Esophagus squamous epithelium (tissue), 4 donors: ENCODE data around the gene ZCWPW1.

Source experiments
- POLR2A ChIP-seq, 4 donors: fragments of 450-650 bp; IDR thresholded peaks; one replicate each; pipeline ENCODE4 v1.6.1; 2017; ENCODE audit warnings: antibody characterized with exemption in 4 of 4, mild to moderate bottlenecking in 4 of 4, moderate library complexity in 3 of 4
- TF ChIP-seq, protein P1 (sequence below), 6 experiments: fragments of 450-650 bp in 4 of 6; fragments of 200-600 bp in 2 of 6; sonication (generic) in 2 of 6; IDR thresholded peaks; one replicate each; pipeline ENCODE4 v1.5.1; 2016 to 2019; ENCODE audit warnings: antibody characterized with exemption in 6 of 6, mild to moderate bottlenecking in 4 of 6, moderate library complexity in 4 of 6

DNA sequence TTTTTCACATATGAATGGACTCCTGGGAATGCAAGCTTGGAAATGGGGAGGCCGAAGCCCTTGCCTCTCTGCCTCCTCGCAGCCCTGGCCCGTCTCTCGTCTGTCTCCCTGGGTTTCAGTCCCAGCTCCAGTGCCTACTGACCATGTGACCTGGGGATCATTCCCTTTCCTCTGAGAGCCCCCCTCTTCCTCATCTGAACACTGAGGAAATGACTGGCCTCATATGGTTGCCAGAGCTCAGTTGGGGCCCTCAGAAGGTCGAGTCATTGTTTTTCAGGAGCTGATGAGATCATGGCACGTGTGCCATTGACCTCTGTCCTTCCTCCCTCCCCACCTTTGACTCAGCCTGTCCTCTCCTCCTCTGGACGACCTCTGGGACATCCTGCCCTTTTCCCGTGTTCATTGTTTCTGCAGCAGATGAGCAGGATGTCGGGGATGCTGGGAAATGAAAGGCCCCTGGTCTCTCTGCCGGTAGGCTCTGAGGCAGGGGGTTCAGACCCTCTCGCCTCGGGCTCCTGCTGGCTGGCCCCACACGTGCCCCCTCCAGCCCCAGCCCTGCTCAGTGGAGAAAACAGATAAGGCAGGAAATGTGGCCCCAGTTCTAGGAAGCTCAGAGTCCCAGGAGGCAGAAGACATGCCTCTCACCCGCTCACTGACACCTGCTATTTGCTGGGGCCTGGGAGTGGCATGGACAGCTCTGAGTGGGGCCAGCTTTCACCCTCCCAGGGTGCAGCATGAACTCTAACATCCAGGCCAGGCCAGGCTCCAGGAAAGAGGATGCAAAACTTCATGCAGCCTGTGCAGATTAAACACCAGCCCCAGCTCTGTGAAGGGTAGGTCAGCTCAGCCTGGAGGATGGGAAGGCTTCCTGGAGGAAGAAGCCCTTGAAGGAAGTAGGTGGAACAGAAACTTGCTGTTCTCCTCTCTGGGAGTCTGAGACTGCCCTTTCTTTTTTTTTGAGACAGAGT lies 16.1 kb upstream of the ZCWPW1 start:
- TF ChIP-seq, protein P1, sequence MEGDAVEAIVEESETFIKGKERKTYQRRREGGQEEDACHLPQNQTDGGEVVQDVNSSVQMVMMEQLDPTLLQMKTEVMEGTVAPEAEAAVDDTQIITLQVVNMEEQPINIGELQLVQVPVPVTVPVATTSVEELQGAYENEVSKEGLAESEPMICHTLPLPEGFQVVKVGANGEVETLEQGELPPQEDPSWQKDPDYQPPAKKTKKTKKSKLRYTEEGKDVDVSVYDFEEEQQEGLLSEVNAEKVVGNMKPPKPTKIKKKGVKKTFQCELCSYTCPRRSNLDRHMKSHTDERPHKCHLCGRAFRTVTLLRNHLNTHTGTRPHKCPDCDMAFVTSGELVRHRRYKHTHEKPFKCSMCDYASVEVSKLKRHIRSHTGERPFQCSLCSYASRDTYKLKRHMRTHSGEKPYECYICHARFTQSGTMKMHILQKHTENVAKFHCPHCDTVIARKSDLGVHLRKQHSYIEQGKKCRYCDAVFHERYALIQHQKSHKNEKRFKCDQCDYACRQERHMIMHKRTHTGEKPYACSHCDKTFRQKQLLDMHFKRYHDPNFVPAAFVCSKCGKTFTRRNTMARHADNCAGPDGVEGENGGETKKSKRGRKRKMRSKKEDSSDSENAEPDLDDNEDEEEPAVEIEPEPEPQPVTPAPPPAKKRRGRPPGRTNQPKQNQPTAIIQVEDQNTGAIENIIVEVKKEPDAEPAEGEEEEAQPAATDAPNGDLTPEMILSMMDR (IDR thresholded peaks at IDR 0.05), result no peak
- TF ChIP-seq POLR2A (IDR thresholded peaks at IDR 0.05), result no peak
